ENCODE data around the gene OXNAD1. TPM values are rescaled to one million over a fixed set of nuclear protein-coding genes. Genes with fewer than 3 reads are reported as not detected.

The OXNAD1 gene
- total RNA-seq, 2 donors from 2014 or later = 16.2 to 16.3 TPM

DNA sequence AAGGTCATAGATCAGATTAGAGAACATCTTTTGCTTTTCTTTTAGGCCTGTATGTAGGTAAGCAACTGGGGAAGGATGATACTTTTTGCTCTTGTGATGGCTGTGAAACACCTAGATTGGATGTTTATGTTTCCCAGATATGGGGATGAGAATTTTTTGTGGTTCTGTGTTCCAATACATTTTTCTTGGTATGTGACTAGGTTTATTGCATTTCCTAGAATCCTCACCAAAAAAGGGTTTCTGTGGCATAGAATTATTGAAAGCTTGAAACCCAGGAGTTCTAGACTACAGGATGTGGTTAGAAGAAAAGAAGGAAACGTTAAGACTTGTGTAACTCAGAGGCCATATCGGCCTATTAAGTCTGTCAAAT is 25.8 kb downstream of the OXNAD1 start:
- no peak overlapping the region for H3K4me3 ChIP-seq
- intact Hi-C loops (cut with DNase I) = loop anchor here (2.0 to 10.0 kb wide), 3 partner anchors 124 to 260 kb away; no protein-coding TSS in a partner anchor
- no peaks in the 10 kb centered on the region for H3K36me3 ChIP-seq
- DNase-seq (ENCODE audit: low spot score) = no peak
- no peaks in the 10 kb centered on the region for H3K27me3 ChIP-seq (replicated peaks; ENCODE audit: insufficient read depth)
- TF ChIP-seq, protein P1, sequence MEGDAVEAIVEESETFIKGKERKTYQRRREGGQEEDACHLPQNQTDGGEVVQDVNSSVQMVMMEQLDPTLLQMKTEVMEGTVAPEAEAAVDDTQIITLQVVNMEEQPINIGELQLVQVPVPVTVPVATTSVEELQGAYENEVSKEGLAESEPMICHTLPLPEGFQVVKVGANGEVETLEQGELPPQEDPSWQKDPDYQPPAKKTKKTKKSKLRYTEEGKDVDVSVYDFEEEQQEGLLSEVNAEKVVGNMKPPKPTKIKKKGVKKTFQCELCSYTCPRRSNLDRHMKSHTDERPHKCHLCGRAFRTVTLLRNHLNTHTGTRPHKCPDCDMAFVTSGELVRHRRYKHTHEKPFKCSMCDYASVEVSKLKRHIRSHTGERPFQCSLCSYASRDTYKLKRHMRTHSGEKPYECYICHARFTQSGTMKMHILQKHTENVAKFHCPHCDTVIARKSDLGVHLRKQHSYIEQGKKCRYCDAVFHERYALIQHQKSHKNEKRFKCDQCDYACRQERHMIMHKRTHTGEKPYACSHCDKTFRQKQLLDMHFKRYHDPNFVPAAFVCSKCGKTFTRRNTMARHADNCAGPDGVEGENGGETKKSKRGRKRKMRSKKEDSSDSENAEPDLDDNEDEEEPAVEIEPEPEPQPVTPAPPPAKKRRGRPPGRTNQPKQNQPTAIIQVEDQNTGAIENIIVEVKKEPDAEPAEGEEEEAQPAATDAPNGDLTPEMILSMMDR (IDR thresholded peaks at IDR 0.05) = no peak
- no peak for TF ChIP-seq POLR2AphosphoS5 (IDR thresholded peaks at IDR 0.05)
- TF ChIP-seq POLR2A (IDR thresholded peaks at IDR 0.05) = no peak
- H3K9me3 ChIP-seq = no peaks in the 10 kb centered on the region
- no peak overlapping the region for H3K27ac ChIP-seq
- H3K4me1 ChIP-seq (replicated peaks) = no peaks in the 10 kb centered on the region
- whole genome bisulfite sequencing = 66% methylated on average over 2 of the region's 2 CpGs

DNA sequence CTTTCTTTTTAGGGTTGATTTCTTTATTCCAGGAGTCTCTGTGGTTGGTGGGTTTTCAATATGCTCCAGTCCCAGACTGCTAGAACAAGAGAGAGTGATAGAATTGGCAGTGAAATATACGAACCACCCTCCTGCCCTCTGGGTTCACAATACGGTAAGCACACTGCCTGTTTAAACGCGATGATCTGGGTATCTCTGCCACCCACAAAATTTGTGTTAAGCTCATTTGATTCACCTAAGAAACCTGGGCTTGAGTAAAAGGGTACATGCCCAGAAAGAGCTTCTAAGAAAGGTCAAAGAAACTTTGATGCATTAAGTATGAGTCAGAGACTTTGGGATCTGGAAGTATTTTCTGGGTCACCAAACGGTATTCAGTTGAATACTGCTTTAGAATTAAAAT is 29.8 kb downstream of the OXNAD1 start:
- no peaks in the 10 kb centered on the region for H3K27me3 ChIP-seq (replicated peaks; ENCODE audit: insufficient read depth)
- H3K27ac ChIP-seq = no peak overlapping the region
- no peak overlapping the region for H3K4me3 ChIP-seq
- no peak for DNase-seq (ENCODE audit: low spot score)
- 92% methylated on average over 5 of the region's 5 CpGs for WGBS
- H3K9me3 ChIP-seq = no peaks in the 10 kb centered on the region
- TF ChIP-seq POLR2AphosphoS5 (IDR thresholded peaks at IDR 0.05) (no peak), POLR2A (IDR thresholded peaks at IDR 0.05) (no peak)
- TF ChIP-seq, protein P1 (IDR thresholded peaks at IDR 0.05) = no peak
- no peaks in the 10 kb centered on the region for H3K4me1 ChIP-seq (replicated peaks)
- H3K36me3 ChIP-seq = no peaks in the 10 kb centered on the region
- intact Hi-C loops (cut with DNase I) = loop anchor here (10.0 kb wide), 1 partner anchor 120 kb away; no protein-coding TSS in a partner anchor

DNA sequence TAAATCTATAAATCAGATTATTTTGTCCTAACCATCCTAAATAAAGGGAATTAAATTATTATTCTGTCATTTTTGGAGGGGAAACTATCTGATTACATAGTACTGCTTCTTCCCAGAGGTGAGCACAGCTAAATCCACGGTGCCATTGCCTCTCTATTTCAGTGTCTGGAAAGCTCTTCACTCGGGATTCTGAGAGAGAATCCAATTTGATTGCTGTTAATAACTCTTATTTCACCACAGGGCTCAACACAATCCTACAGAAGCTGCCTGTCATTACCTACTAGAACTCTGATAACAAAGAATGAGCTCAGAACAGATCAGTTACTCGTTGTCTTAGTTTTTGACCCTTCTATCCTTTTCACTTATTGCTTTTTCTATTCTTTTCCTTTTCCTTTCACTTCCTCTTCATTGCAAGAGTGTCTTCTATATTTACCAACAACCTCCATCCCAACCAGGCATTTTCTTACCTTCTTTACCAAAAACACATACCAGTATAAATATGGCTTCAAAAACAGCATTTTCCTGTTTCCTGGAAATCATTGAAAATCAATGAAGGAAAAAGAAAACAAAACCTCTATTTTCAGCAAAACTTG is 30.4 kb downstream of the OXNAD1 start:
- no peak overlapping the region for H3K27ac ChIP-seq
- H3K9me3 ChIP-seq = no peaks in the 10 kb centered on the region
- no peak for DNase-seq (ENCODE audit: low spot score)
- H3K4me1 ChIP-seq (replicated peaks) = no peaks in the 10 kb centered on the region
- TF ChIP-seq POLR2AphosphoS5 (IDR thresholded peaks at IDR 0.05) (no peak), POLR2A (IDR thresholded peaks at IDR 0.05) (no peak)
- TF ChIP-seq, protein P1 (IDR thresholded peaks at IDR 0.05) = no peak
- H3K4me3 ChIP-seq = no peak overlapping the region
- 82% methylated on average over 3 of the region's 3 CpGs for WGBS
- H3K27me3 ChIP-seq (replicated peaks; ENCODE audit: insufficient read depth) = no peaks in the 10 kb centered on the region
- no peaks in the 10 kb centered on the region for H3K36me3 ChIP-seq
- intact Hi-C loops (cut with DNase I) = loop anchor here (10.0 kb wide), 1 partner anchor 119 kb away; no protein-coding TSS in a partner anchor

DNA sequence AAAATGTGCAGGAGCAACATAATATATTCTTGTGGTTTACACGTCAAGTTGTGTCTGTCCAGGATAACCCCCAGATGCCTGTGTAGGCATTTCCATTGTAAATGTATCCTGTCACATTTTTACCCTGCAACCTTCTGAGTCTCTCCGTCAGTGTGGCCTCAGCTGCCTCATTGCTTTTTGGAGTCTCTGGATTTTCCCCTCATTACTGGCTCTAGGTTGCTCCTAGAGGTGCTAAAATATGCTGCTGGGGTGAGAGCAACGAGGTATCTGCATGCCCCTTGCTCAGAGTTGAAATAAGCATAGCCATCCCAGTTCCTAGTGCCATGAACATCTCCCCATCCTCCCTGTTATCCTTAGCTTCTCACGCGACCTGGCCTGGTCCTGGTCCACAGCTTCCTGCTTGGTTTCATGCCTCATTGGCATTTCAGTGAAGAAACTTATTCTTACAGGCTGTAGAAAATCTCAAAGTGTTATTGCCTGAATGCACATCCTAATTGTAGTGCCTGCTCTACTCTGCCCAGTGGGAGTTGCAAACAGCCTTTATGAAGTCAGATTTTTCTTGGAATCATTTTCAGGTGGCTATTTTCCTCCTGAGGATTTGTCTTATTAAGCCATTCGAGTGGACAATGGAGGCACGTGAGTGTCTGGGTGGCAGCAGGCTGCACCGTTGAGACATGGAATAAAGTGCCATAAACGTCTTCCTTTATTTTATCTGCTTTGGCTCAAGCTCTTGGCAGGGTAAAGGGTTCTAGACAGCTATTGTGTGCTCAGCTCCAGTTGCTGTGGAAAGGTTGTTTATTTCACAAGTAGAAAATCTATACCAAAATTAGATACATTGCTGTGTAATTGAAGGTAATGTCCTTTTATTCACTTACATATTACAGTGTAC is 33.2 kb downstream of the OXNAD1 start:
- no peak for DNase-seq (ENCODE audit: low spot score)
- intact Hi-C loops (cut with DNase I) = loop anchor here (10.0 kb wide), 1 partner anchor 117 kb away; no protein-coding TSS in a partner anchor
- no peak overlapping the region for H3K27ac ChIP-seq

More for the DNA sequence above, 33.2 kb downstream of the OXNAD1 start:
- Histone ChIP-seq H3K9me3 (no peaks in the 10 kb centered on the region), H3K27me3 (replicated peaks; ENCODE audit: insufficient read depth) (no peaks in the 10 kb centered on the region), H3K4me1 (replicated peaks) (no peaks in the 10 kb centered on the region), H3K4me3 (no peak overlapping the region), H3K36me3 (no peaks in the 10 kb centered on the region)
- WGBS = 61% methylated on average over 9 of the region's 9 CpGs
- TF ChIP-seq, protein P1 (IDR thresholded peaks at IDR 0.05) = no peak
- no peak for TF ChIP-seq POLR2AphosphoS5 (IDR thresholded peaks at IDR 0.05)
